ENCODE results near the gene DTNBP1. TPM values are rescaled to one million over a fixed set of nuclear protein-coding genes. Genes with fewer than 3 reads are reported as not detected.

The DTNBP1 gene
- total and polyA plus RNA-seq, 4 donors, result 3.1 to 6.0 (median 4.3) TPM

DNA sequence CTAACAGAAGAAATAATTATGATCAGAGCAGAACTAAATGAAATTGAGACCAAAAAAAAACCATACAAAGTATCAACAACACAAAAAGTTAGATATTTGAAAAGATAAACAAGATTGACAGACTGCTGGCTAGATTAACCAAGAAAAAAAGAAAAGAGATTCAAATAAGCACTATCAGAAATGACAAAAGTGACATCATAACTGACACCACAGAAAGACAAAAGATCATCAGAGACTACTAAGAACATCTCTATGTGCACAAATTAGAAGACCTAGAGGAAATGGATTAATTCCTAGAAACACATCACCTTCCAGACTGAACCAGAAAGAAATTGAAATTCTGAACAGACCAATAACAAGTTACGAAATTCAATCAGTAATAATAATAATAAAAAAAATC, 17.9 kb downstream of the DTNBP1 start:
- WGBS, result 100% methylated on average over 1 of the region's 1 CpG
- no peak for DNase-seq (ENCODE audit: low spot score)
- no peaks in the 10 kb centered on the region for H3K9me3 ChIP-seq (ENCODE audit: control insufficient read depth in 4 of 4, low read length in 3 of 4)

GRCh38 chr6:15643542-15643941, 19.3 kb downstream of the DTNBP1 start:
- no peaks in the 10 kb centered on the region for H3K36me3 ChIP-seq (ENCODE audit: control insufficient read depth in 4 of 4, insufficient read depth in 3 of 4, low read depth in 1 of 4, low read length in 3 of 4)
- no peaks in the 10 kb centered on the region for H3K27me3 ChIP-seq (ENCODE audit: control insufficient read depth in 4 of 4, insufficient read depth in 4 of 4, low read length in 3 of 4)
- H3K9ac ChIP-seq (ENCODE audit: low read depth in 1 of 2, low read length in 2 of 2), result no peak overlapping the region
- 97% methylated on average over 2 of the region's 2 CpGs for WGBS
- DNase-seq (ENCODE audit: low spot score), result no peak
- H3K9me3 ChIP-seq (ENCODE audit: control insufficient read depth in 4 of 4, low read length in 3 of 4), result peaks cover 0 to 2% (median 0%) of the 10 kb centered on the region in 4 donors
- TF ChIP-seq JUND (IDR thresholded peaks at IDR 0.05) (no peak), SP1 (IDR thresholded peaks at IDR 0.05) (no peak), FOXA1 (IDR thresholded peaks at IDR 0.05) (no peak), HNF4A (conservative IDR thresholded peaks at IDR 0.05) (no peak), GABPA (IDR thresholded peaks at IDR 0.05 in 1 of 2, conservative IDR thresholded peaks at IDR 0.05 in 1 of 2) (no peak), HNF4G (IDR thresholded peaks at IDR 0.05) (no peak), RAD21 (IDR thresholded peaks at IDR 0.05) (no peak), RXRA (IDR thresholded peaks at IDR 0.05) (no peak), TAF1 (conservative IDR thresholded peaks at IDR 0.05) (no peak), EGR1 (IDR thresholded peaks at IDR 0.05; ENCODE audit: low read depth in 2 of 2) (no peak), YY1 (IDR thresholded peaks at IDR 0.05) (no peak)
- TF ChIP-seq, protein P1, sequence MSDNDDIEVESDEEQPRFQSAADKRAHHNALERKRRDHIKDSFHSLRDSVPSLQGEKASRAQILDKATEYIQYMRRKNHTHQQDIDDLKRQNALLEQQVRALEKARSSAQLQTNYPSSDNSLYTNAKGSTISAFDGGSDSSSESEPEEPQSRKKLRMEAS (IDR thresholded peaks at IDR 0.05), result no peak
- TF ChIP-seq, protein P2, sequence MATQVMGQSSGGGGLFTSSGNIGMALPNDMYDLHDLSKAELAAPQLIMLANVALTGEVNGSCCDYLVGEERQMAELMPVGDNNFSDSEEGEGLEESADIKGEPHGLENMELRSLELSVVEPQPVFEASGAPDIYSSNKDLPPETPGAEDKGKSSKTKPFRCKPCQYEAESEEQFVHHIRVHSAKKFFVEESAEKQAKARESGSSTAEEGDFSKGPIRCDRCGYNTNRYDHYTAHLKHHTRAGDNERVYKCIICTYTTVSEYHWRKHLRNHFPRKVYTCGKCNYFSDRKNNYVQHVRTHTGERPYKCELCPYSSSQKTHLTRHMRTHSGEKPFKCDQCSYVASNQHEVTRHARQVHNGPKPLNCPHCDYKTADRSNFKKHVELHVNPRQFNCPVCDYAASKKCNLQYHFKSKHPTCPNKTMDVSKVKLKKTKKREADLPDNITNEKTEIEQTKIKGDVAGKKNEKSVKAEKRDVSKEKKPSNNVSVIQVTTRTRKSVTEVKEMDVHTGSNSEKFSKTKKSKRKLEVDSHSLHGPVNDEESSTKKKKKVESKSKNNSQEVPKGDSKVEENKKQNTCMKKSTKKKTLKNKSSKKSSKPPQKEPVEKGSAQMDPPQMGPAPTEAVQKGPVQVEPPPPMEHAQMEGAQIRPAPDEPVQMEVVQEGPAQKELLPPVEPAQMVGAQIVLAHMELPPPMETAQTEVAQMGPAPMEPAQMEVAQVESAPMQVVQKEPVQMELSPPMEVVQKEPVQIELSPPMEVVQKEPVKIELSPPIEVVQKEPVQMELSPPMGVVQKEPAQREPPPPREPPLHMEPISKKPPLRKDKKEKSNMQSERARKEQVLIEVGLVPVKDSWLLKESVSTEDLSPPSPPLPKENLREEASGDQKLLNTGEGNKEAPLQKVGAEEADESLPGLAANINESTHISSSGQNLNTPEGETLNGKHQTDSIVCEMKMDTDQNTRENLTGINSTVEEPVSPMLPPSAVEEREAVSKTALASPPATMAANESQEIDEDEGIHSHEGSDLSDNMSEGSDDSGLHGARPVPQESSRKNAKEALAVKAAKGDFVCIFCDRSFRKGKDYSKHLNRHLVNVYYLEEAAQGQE (IDR thresholded peaks at IDR 0.05), result no peak
- TF ChIP-seq, protein P3, sequence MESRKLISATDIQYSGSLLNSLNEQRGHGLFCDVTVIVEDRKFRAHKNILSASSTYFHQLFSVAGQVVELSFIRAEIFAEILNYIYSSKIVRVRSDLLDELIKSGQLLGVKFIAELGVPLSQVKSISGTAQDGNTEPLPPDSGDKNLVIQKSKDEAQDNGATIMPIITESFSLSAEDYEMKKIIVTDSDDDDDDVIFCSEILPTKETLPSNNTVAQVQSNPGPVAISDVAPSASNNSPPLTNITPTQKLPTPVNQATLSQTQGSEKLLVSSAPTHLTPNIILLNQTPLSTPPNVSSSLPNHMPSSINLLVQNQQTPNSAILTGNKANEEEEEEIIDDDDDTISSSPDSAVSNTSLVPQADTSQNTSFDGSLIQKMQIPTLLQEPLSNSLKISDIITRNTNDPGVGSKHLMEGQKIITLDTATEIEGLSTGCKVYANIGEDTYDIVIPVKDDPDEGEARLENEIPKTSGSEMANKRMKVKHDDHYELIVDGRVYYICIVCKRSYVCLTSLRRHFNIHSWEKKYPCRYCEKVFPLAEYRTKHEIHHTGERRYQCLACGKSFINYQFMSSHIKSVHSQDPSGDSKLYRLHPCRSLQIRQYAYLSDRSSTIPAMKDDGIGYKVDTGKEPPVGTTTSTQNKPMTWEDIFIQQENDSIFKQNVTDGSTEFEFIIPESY (IDR thresholded peaks at IDR 0.05), result no peak
- H3K27ac ChIP-seq (ENCODE audit: low read depth in 1 of 2, low read length in 2 of 2), result no peak overlapping the region
- no peaks in the 10 kb centered on the region for H3K4me1 ChIP-seq (ENCODE audit: control insufficient read depth in 4 of 4, insufficient read depth in 4 of 4, low read length in 3 of 4)
- H3K4me3 ChIP-seq (ENCODE audit: low read depth in 1 of 3, low read length in 3 of 3), result no peak overlapping the region

More for the DNA sequence above, 17.9 kb downstream of the DTNBP1 start:
- TF ChIP-seq RAD21 (IDR thresholded peaks at IDR 0.05) (no peak), SP1 (IDR thresholded peaks at IDR 0.05) (no peak), FOXA2 (IDR thresholded peaks at IDR 0.05) (no peak), NR2F2 (IDR thresholded peaks at IDR 0.05) (no peak), FOXA1 (IDR thresholded peaks at IDR 0.05) (no peak), GABPA (IDR thresholded peaks at IDR 0.05 in 1 of 2, conservative IDR thresholded peaks at IDR 0.05 in 1 of 2) (no peak), RXRA (IDR thresholded peaks at IDR 0.05) (no peak), JUND (IDR thresholded peaks at IDR 0.05) (no peak), TAF1 (conservative IDR thresholded peaks at IDR 0.05) (no peak)
- TF ChIP-seq, protein P4, sequence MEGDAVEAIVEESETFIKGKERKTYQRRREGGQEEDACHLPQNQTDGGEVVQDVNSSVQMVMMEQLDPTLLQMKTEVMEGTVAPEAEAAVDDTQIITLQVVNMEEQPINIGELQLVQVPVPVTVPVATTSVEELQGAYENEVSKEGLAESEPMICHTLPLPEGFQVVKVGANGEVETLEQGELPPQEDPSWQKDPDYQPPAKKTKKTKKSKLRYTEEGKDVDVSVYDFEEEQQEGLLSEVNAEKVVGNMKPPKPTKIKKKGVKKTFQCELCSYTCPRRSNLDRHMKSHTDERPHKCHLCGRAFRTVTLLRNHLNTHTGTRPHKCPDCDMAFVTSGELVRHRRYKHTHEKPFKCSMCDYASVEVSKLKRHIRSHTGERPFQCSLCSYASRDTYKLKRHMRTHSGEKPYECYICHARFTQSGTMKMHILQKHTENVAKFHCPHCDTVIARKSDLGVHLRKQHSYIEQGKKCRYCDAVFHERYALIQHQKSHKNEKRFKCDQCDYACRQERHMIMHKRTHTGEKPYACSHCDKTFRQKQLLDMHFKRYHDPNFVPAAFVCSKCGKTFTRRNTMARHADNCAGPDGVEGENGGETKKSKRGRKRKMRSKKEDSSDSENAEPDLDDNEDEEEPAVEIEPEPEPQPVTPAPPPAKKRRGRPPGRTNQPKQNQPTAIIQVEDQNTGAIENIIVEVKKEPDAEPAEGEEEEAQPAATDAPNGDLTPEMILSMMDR (IDR thresholded peaks at IDR 0.05; ENCODE audit: low read depth, low read length, missing input control), result no peak
- no peak overlapping the region for H3K9ac ChIP-seq (ENCODE audit: low read depth in 1 of 2, low read length in 2 of 2)
- no peaks in the 10 kb centered on the region for H3K4me1 ChIP-seq (ENCODE audit: control insufficient read depth in 4 of 4, insufficient read depth in 4 of 4, low read length in 3 of 4)
- no peak overlapping the region for H3K4me3 ChIP-seq (ENCODE audit: low read depth in 1 of 3, low read length in 3 of 3)
- no peaks in the 10 kb centered on the region for H3K27me3 ChIP-seq (ENCODE audit: control insufficient read depth in 4 of 4, insufficient read depth in 4 of 4, low read length in 3 of 4)
- H3K27ac ChIP-seq (ENCODE audit: low read depth in 1 of 2, low read length in 2 of 2), result no peak overlapping the region
- no peaks in the 10 kb centered on the region for H3K36me3 ChIP-seq (ENCODE audit: control insufficient read depth in 4 of 4, insufficient read depth in 3 of 4, low read depth in 1 of 4, low read length in 3 of 4)

Data from liver (tissue), 9 donors.